NCI-H2107 (cell line): ENCODE measurements around the gene ZNF506.
A peak's percentile ranks its signal among the peaks of the same experiment; 100 is the strongest.
"Not testable (repeated sequence)": the region's sequence is repeated elsewhere in the genome, so short reads cannot be mapped to it uniquely, and the experiment has no call there.

Experiments used
- DNase-seq: peaks from one replicate; lab custom pipeline; 2025; lab: John Stamatoyannopoulos, UW

Gene ZNF506

GRCh38 chr19:19821366-19821951 is at the start of gene ZNF506:
Gene ZNF506, minus strand, starts transcription at chr19:19821750. Its CDS starts 147 bp downstream, at chr19:19821603.
- peak; percentile 85 for DNase-seq

- DNase-seq, result not testable (repeated sequence)
These were observed 48.5 kb upstream of the ZNF506 start for GRCh38 chr19:19870086-19870485.

GRCh38 chr19:19866611-19867248 is 45.2 kb upstream of the ZNF506 start:
- DNase-seq, result no peak

GRCh38 chr19:19865750-19866610 is 44.4 kb upstream of the ZNF506 start, which contains the start of gene ZNF253:
Gene ZNF253, plus strand, starts transcription at chr19:19865882. Its CDS starts 115 bp downstream, at chr19:19865997.
- DNase-seq, result peak; percentile 89

GRCh38 chr19:19860756-19861390 is 39.3 kb upstream of the ZNF506 start:
- DNase-seq, result no peak

- DNase-seq, result no peak
These were observed 37.2 kb upstream of the ZNF506 start for GRCh38 chr19:19858751-19859150.

GRCh38 chr19:19851740-19852139 is 30.2 kb upstream of the ZNF506 start:
- DNase-seq, result not testable (repeated sequence)

GRCh38 chr19:19849056-19849455 is 27.5 kb upstream of the ZNF506 start:
- DNase-seq, result no peak

- no peak for DNase-seq
These were observed 26.2 kb upstream of the ZNF506 start for GRCh38 chr19:19847781-19848180.

- DNase-seq, result no peak
These were observed 14.0 kb upstream of the ZNF506 start for GRCh38 chr19:19835560-19836038.

GRCh38 chr19:19826875-19827274 is 5.3 kb upstream of the ZNF506 start:
- DNase-seq, result no peak

- no peak for DNase-seq
These were observed 2.4 kb upstream of the ZNF506 start for GRCh38 chr19:19823916-19824315.

GRCh38 chr19:19821976-19822375 is 426 bp upstream of the ZNF506 start:
- DNase-seq, result not testable (repeated sequence)

- DNase-seq, result no peak
These were observed 703 bp downstream of the ZNF506 start for GRCh38 chr19:19820774-19821320.

- DNase-seq, result no peak
These were observed 4.2 kb downstream of the ZNF506 start for GRCh38 chr19:19817357-19817756.

- no peak for DNase-seq
These were observed 4.9 kb downstream of the ZNF506 start for GRCh38 chr19:19816679-19817078.

GRCh38 chr19:19811999-19812398 is 9.6 kb downstream of the ZNF506 start:
- DNase-seq, result not testable (repeated sequence)

- no peak for DNase-seq
These were observed 16.1 kb downstream of the ZNF506 start for GRCh38 chr19:19805480-19805879.

GRCh38 chr19:19788015-19788414 is 33.5 kb downstream of the ZNF506 start:
- DNase-seq, result no peak

GRCh38 chr19:19785476-19785875 is 36.1 kb downstream of the ZNF506 start:
- not testable (repeated sequence) for DNase-seq

- no peak for DNase-seq
These were observed 38.8 kb downstream of the ZNF506 start for GRCh38 chr19:19782783-19783182.

GRCh38 chr19:19781791-19782190 is 39.8 kb downstream of the ZNF506 start:
- DNase-seq, result peak; percentile 68
